Measurements from ENCODE around the gene PKP3. TPM values are rescaled to one million over a fixed set of nuclear protein-coding genes. Genes with fewer than 3 reads are reported as not detected.
"Not testable (repeated sequence)": the region's sequence is repeated elsewhere in the genome, so short reads cannot be mapped to it uniquely, and the experiment has no call there.

PKP3 gene
- total and polyA plus RNA-seq, 5 donors from 2014 or later = 0.09 to 0.75 (median 0.28) TPM; not detected in 1

DNA sequence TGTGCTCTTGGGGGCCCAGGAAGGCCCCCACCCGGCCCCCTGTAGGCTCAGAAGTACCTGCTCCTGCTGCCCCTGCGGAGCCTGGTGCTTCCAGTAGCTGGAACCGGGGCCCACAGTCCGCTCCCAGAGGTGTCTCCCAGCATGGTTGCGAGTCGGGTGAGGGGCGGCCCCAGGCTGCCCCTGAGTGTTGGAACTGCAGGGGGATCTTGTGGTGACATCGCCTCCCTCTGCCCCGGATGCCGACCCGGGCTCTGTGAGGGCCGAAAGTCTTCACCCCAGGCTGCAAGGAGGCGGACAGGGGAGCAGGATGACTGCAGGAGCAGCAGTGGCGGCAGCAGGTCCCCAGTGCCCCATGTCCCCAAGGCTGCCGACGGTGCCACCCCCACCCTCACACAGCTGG is 9.5 kb upstream of the PKP3 start:
- H3K9me3 Mint-ChIP-seq = peaks cover 0 to 8% (median 2%) of the 10 kb centered on the region in 7 donors
- Histone ChIP-seq H3K27ac (ENCODE audit: insufficient read depth, low read length, poor library complexity, severe bottlenecking) (no peak overlapping the region), H3K4me1 (ENCODE audit: control insufficient read depth, insufficient read depth, low read length, poor library complexity, severe bottlenecking) (no peaks in the 10 kb centered on the region), H3K9me3 (ENCODE audit: control insufficient read depth in 2 of 2, low read length in 2 of 2) (peaks cover 2 to 4% of the 10 kb centered on the region in 2 experiments), H3K27me3 (ENCODE audit: control insufficient read depth, insufficient read depth, low read length) (no peaks in the 10 kb centered on the region), H3K4me3 (ENCODE audit: low read depth, low read length) (no peak overlapping the region), H3K36me3 (ENCODE audit: control insufficient read depth, insufficient read depth, low read length) (no peaks in the 10 kb centered on the region)
- H3K27ac Mint-ChIP-seq = no peak overlapping the region
- peaks cover 0 to 11% (median 3%) of the 10 kb centered on the region in 4 donors for H3K4me1 Mint-ChIP-seq
- no peaks in the 10 kb centered on the region for H3K36me3 Mint-ChIP-seq
- no peak overlapping the region for H3K4me3 Mint-ChIP-seq
- H3K27me3 Mint-ChIP-seq = peaks cover 5% of the 10 kb centered on the region
- DNase-seq (no peak), ATAC-seq (ENCODE audit: low read depth in 2 of 2) (no peak)

DNA sequence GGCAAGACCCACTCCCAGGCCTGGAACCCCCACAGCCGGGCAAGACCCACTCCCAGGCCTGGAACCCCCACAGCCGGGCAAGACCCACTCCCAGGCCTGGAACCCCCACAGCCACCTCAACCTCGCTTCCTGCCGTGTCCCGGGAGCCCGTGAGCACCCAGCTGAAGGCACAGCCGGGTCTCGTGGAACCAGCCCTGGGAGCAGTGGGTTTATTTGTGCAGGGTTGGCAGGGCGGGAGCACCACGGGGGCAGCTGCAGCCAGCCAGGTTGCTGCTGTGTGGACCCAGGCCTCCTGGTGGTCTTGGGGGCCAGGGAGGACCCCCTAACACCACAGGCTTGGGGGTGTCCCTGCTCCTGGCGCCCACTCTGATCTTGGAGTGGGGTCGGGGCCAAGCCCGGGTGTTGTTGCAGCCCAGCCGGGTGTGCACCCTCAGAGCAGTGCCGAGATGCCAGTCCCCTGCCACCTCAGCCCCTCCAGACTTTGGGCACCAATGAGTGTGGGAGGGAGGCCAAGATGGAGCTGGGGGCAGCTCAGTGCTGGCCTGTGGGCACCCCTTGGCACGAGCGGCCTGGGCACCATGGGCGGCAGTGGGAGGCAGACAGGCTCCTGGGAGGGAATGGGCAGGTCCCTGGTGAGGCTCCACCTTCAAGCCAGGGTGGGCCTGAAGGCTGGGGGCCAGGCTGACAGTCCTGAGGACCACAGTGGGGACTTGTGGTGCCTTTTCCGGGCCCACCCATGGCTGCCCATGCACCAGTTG is 8.2 kb upstream of the PKP3 start:
- no peak for DNase-seq
- Mint-ChIP-seq H3K4me3 (no peak overlapping the region), H3K9me3 (peaks cover 0 to 8% (median 2%) of the 10 kb centered on the region in 7 donors), H3K27ac (no peak overlapping the region), H3K27me3 (peaks cover 5% of the 10 kb centered on the region), H3K4me1 (peaks cover 0 to 11% (median 3%) of the 10 kb centered on the region in 4 donors), H3K36me3 (no peaks in the 10 kb centered on the region)
- H3K9me3 ChIP-seq (ENCODE audit: control insufficient read depth in 2 of 2, low read length in 2 of 2) = peaks cover 2 to 4% of the 10 kb centered on the region in 2 experiments
- H3K27me3 ChIP-seq (ENCODE audit: control insufficient read depth, insufficient read depth, low read length) = no peaks in the 10 kb centered on the region
- no peak for ATAC-seq (ENCODE audit: low read depth in 2 of 2)
- H3K36me3 ChIP-seq (ENCODE audit: control insufficient read depth, insufficient read depth, low read length) = no peaks in the 10 kb centered on the region
- no peaks in the 10 kb centered on the region for H3K4me1 ChIP-seq (ENCODE audit: control insufficient read depth, insufficient read depth, low read length, poor library complexity, severe bottlenecking)
- no peak overlapping the region for H3K4me3 ChIP-seq (ENCODE audit: low read depth, low read length)
- no peak overlapping the region for H3K27ac ChIP-seq (ENCODE audit: insufficient read depth, low read length, poor library complexity, severe bottlenecking)

DNA sequence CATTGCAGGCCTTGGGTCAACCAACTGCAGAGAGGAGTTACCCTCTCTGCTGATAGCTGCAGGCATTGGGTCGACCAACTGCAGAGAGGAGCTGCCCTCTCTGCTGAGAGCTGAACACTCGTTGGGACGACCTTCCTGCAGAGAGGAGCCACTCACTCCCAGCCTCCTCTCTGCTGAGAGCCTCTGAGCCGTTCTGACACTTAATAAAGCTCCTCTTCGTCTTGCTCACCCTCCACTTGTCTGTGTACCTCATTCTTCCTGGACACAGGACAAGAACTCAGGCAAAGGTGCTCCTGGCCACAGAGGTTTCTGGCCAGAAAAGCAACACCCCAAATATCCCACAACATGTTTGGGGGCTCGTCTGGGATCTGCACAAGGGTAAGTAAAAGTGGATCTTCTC is 7.5 kb upstream of the PKP3 start:
- Mint-ChIP-seq H3K4me1 (peaks cover 0 to 11% (median 3%) of the 10 kb centered on the region in 4 donors), H3K27ac (no peak overlapping the region), H3K9me3 (peaks cover 0 to 8% (median 2%) of the 10 kb centered on the region in 7 donors), H3K36me3 (no peaks in the 10 kb centered on the region), H3K4me3 (no peak overlapping the region), H3K27me3 (peaks cover 5% of the 10 kb centered on the region)
- Histone ChIP-seq H3K4me3 (ENCODE audit: low read depth, low read length) (no peak overlapping the region), H3K9me3 (ENCODE audit: control insufficient read depth in 2 of 2, low read length in 2 of 2) (peaks cover 2 to 4% of the 10 kb centered on the region in 2 experiments), H3K36me3 (ENCODE audit: control insufficient read depth, insufficient read depth, low read length) (no peaks in the 10 kb centered on the region), H3K4me1 (ENCODE audit: control insufficient read depth, insufficient read depth, low read length, poor library complexity, severe bottlenecking) (no peaks in the 10 kb centered on the region), H3K27me3 (ENCODE audit: control insufficient read depth, insufficient read depth, low read length) (no peaks in the 10 kb centered on the region), H3K27ac (ENCODE audit: insufficient read depth, low read length, poor library complexity, severe bottlenecking) (no peak overlapping the region)
- no peak for ATAC-seq (ENCODE audit: low read depth in 2 of 2)
- DNase-seq = no peak

DNA sequence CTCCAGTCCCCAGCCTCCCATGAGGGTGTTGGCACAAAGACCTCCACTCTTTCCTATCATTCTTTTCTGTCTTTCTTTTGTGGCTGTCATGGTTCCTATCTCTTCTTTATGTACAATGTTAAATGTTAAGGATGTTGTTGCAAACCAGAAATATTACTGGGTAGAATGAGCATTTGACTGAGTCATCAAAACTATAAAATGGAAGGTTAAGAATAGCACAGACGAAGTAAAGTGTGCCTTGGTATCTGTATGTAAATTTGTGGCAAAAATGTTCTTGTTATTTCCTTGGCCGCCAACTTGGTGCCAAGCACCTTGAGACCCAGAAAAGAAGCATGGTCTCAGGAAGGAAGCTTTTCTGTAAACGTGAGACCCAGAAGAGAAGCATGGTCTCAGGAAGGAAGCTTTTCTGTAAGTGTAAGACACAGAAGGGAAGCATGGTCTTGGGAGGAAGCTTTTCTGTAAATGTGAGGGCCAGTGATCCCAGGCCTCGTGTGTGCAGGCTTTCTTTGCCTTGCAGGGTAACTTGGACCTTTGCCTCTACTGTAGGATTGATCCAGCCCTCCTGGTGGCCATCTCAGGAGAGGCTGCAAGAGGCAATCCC is 6.7 kb upstream of the PKP3 start:
- ATAC-seq (ENCODE audit: low read depth in 2 of 2) (no peak), DNase-seq (no peak)
- no peaks in the 10 kb centered on the region for H3K27me3 ChIP-seq (ENCODE audit: control insufficient read depth, insufficient read depth, low read length)
- H3K36me3 ChIP-seq (ENCODE audit: control insufficient read depth, insufficient read depth, low read length) = no peaks in the 10 kb centered on the region
- no peak overlapping the region for H3K4me3 Mint-ChIP-seq
- H3K27me3 Mint-ChIP-seq = peaks cover under 1% of the 10 kb centered on the region
- no peaks in the 10 kb centered on the region for H3K4me1 ChIP-seq (ENCODE audit: control insufficient read depth, insufficient read depth, low read length, poor library complexity, severe bottlenecking)
- H3K9me3 Mint-ChIP-seq = peaks cover 0 to 8% (median 2%) of the 10 kb centered on the region in 7 donors
- H3K27ac Mint-ChIP-seq = no peak overlapping the region
- no peaks in the 10 kb centered on the region for H3K36me3 Mint-ChIP-seq
- peaks cover 2 to 4% of the 10 kb centered on the region in 2 experiments for H3K9me3 ChIP-seq (ENCODE audit: control insufficient read depth in 2 of 2, low read length in 2 of 2)
- no peak overlapping the region for H3K4me3 ChIP-seq (ENCODE audit: low read depth, low read length)
- H3K4me1 Mint-ChIP-seq = peaks cover 0 to 8% (median under 1%) of the 10 kb centered on the region in 4 donors
- no peak overlapping the region for H3K27ac ChIP-seq (ENCODE audit: insufficient read depth, low read length, poor library complexity, severe bottlenecking)

DNA sequence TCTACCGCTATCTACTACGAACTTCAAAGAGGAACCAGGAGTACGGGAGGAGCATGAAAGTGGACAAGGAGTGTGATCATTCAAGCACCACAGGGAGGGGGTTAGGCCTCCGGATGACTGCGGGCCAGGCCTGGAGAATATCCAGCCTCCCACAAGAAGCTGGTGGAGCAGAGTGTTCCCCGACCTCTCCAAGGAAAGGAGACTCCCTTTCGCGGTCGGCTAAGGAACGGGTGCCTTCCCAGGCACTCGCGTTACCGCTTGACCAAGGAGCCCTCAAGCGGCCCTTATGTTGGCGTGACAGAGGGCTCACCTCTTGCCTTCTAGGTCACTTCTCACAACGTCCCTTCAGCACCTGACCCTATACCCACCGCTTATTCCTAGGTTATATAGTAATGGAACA is 4.6 kb upstream of the PKP3 start:
- not testable (repeated sequence) for H3K27me3 Mint-ChIP-seq; H3K27ac ChIP-seq (ENCODE audit: insufficient read depth, low read length, poor library complexity, severe bottlenecking); ATAC-seq (ENCODE audit: low read depth in 2 of 2); H3K4me3 ChIP-seq (ENCODE audit: low read depth, low read length); H3K9me3 ChIP-seq (ENCODE audit: control insufficient read depth in 2 of 2, low read length in 2 of 2); H3K4me1 ChIP-seq (ENCODE audit: control insufficient read depth, insufficient read depth, low read length, poor library complexity, severe bottlenecking); H3K36me3 ChIP-seq (ENCODE audit: control insufficient read depth, insufficient read depth, low read length); DNase-seq; H3K4me1 Mint-ChIP-seq; H3K27me3 ChIP-seq (ENCODE audit: control insufficient read depth, insufficient read depth, low read length); H3K27ac Mint-ChIP-seq; H3K36me3 Mint-ChIP-seq; H3K9me3 Mint-ChIP-seq; H3K4me3 Mint-ChIP-seq

DNA sequence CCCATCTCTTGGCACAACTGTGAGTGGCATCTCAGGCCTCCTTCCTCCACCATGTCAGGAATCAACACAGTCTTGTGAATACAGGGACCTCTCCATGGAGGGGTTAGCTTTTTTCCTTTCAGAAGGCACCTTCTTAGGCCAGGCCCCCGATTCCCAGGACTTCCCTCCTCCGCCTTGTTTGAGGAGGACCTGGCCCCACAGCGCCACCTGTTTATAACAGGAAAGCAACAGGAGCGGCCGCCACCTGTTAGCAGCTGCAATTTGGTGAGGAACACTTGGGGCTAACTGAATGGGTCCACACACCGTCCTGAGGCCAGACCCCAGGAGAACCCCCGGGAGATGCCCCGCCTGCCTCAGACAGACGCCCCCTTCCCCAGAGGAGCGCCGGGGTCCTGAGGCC is 3.8 kb upstream of the PKP3 start:
- Histone ChIP-seq H3K36me3 (ENCODE audit: control insufficient read depth, insufficient read depth, low read length) (no peaks in the 10 kb centered on the region), H3K9me3 (ENCODE audit: control insufficient read depth in 2 of 2, low read length in 2 of 2) (peaks cover 2 to 4% of the 10 kb centered on the region in 2 experiments), H3K4me3 (ENCODE audit: low read depth, low read length) (no peak overlapping the region), H3K4me1 (ENCODE audit: control insufficient read depth, insufficient read depth, low read length, poor library complexity, severe bottlenecking) (no peaks in the 10 kb centered on the region), H3K27me3 (ENCODE audit: control insufficient read depth, insufficient read depth, low read length) (no peaks in the 10 kb centered on the region), H3K27ac (ENCODE audit: insufficient read depth, low read length, poor library complexity, severe bottlenecking) (no peak overlapping the region)
- Mint-ChIP-seq H3K27me3 (no peaks in the 10 kb centered on the region), H3K36me3 (no peaks in the 10 kb centered on the region), H3K27ac (peak overlapping the region in 1 of 3 donors; percentile 43), H3K4me1 (peaks cover 0 to 8% (median 0%) of the 10 kb centered on the region in 4 donors), H3K9me3 (peaks cover 0 to 8% (median 0%) of the 10 kb centered on the region in 7 donors), H3K4me3 (no peak overlapping the region)
- no peak for ATAC-seq (ENCODE audit: low read depth in 2 of 2)
- no peak for DNase-seq

DNA sequence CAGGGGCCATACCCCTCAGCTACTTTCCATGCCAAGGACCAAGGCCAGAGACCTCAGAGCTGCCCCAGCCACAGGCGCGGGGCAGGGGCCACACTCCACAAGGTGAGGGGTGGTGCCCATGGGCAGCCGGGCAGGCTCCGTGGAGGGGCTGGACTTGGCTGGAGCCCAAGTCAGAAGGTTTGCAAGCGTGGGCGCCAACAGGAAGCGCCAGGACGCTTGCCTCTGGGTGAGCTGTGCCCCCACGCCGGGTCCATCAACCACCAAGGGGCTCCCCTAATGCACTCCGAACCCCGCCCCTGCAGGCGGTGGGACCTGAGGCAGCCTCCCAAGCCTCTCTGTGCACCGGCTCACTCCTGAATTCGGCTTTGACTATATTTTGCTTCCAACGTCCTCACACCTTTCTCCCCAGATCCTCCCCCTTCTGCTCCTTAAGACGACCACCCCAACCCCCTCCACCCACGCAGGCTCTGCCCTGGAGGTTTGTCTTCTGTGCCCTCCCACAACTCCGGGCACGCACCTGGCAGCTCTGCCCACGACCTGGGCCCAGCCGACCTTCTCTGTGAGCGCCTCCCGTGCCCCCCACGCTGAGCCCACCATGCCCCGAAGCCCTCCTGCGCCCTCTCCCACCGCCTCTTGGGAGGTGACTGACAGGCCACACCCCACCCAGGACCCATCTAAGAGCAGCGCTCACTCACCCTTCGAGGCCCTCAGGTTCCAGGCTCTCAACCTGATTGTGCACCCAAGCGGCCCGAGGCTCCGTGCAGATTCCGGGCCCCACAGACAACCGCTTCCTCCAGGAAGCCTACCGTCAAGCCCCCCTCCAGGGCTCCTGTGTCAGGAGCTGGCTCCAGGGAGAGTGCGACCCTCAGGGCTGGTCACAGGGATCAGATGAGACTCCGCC is 2.6 kb upstream of the PKP3 start:
- Mint-ChIP-seq H3K27ac (no peak overlapping the region), H3K9me3 (peaks cover 0 to 8% (median 0%) of the 10 kb centered on the region in 7 donors), H3K36me3 (no peaks in the 10 kb centered on the region), H3K4me1 (peaks cover 0 to 8% (median 0%) of the 10 kb centered on the region in 4 donors), H3K4me3 (no peak overlapping the region), H3K27me3 (no peaks in the 10 kb centered on the region)
- ATAC-seq (ENCODE audit: low read depth in 2 of 2) (no peak), DNase-seq (no peak)
- no peak overlapping the region for H3K4me3 ChIP-seq (ENCODE audit: low read depth, low read length)
- no peaks in the 10 kb centered on the region for H3K27me3 ChIP-seq (ENCODE audit: control insufficient read depth, insufficient read depth, low read length)
- peaks cover 2% of the 10 kb centered on the region for H3K4me1 ChIP-seq (ENCODE audit: control insufficient read depth, insufficient read depth, low read length, poor library complexity, severe bottlenecking)
- H3K27ac ChIP-seq (ENCODE audit: insufficient read depth, low read length, poor library complexity, severe bottlenecking) = no peak overlapping the region
- no peaks in the 10 kb centered on the region for H3K36me3 ChIP-seq (ENCODE audit: control insufficient read depth, insufficient read depth, low read length)
- peaks cover 0 to 2% of the 10 kb centered on the region in 2 experiments for H3K9me3 ChIP-seq (ENCODE audit: control insufficient read depth in 2 of 2, low read length in 2 of 2)
